Smooth muscle cell (in vitro differentiated cells): ENCODE data around the gene SLC7A6OS. TPM values are rescaled to one million over a fixed set of nuclear protein-coding genes. Genes with fewer than 3 reads are reported as not detected.

Source experiments
- DNase-seq: peaks from one replicate; lab custom pipeline; 2025; ENCODE audit not compliant: unreplicated experiment; lab: John Stamatoyannopoulos, UW
- H2AFZ ChIP-seq: fragments of 200-600 bp; sonication (generic); 2 replicates; pipeline ENCODE4 v1.6.0; 2016; ENCODE audit warnings: antibody characterized with exemption, low read depth, mild to moderate bottlenecking
- H3F3A ChIP-seq: fragments of 200-600 bp; sonication (generic); 2 replicates; pipeline ENCODE4 v1.6.0; 2017; ENCODE audit warnings: antibody characterized with exemption, low read depth
- H3K27ac ChIP-seq: fragments of 200-600 bp; sonication (generic); 2 replicates; pipeline ENCODE4 v1.5.1; 2016; ENCODE audit warnings: low read depth, mild to moderate bottlenecking
- H3K27me3 ChIP-seq: fragments of 200-600 bp; sonication (generic); 2 replicates; pipeline ENCODE4 v1.6.1; 2016; ENCODE audit warnings: low read depth, mild to moderate bottlenecking
- H3K36me3 ChIP-seq: fragments of 200-600 bp; sonication (generic); 2 replicates; pipeline ENCODE4 v1.5.1; 2016; ENCODE audit warnings: low read depth
- H3K4me1 ChIP-seq: fragments of 200-600 bp; sonication (generic); 2 replicates; pipeline ENCODE4 v1.5.1; 2016; ENCODE audit warnings: low read depth
- H3K4me2 ChIP-seq: fragments of 200-600 bp; sonication (generic); 2 replicates; pipeline ENCODE4 v1.6.0; 2016; ENCODE audit warnings: mild to moderate bottlenecking
- H3K4me3 ChIP-seq: fragments of 200-600 bp; sonication (generic); 2 replicates; pipeline ENCODE4 v1.5.1; 2016; ENCODE audit warnings: mild to moderate bottlenecking
- H3K79me2 ChIP-seq: fragments of 200-600 bp; sonication (generic); 2 replicates; pipeline ENCODE4 v1.6.0; 2016; ENCODE audit warnings: low read depth, mild to moderate bottlenecking
- H3K9ac ChIP-seq: fragments of 200-600 bp; sonication (generic); 2 replicates; pipeline ENCODE4 v1.6.0; 2016; ENCODE audit warnings: low read depth
- H3K9me3 ChIP-seq: fragments of 200-600 bp; sonication (generic); replicated peaks from 2 replicates; pipeline ENCODE4 v1.5.1; 2016; ENCODE audit warnings: low read depth
- H4K20me1 ChIP-seq: fragments of 200-600 bp; sonication (generic); 2 replicates; pipeline ENCODE4 v1.6.0; 2016; ENCODE audit warnings: low read depth
- WGBS: methylation state at CpG from one replicate; pipeline ENCODE4 v1.1.7; 2016; ENCODE audit warnings: low lambda C conversion rate; 5-methylcytosine and 5-hydroxymethylcytosine counted together
- polyA plus RNA-seq: library from polyadenylated mRNA; unstranded; fragments of >200 nt; fragmentation: Nextera tagmentation; extraction: Ambion mirVana; gene quantifications from 2 replicates; pipeline ENCODE4 v1.2.1, GENCODE V29; 2016
- total RNA-seq: library from RNA; depleted of rRNA; stranded (reverse); fragments of >200 nt; gene quantifications from 2 replicates; pipeline ENCODE4 v1.2.3, GENCODE V29; 2014
- TF ChIP-seq, protein P1 (sequence below): fragments of 200-600 bp; sonication (generic); IDR thresholded peaks from 2 replicates; pipeline ENCODE4 v1.5.1; 2017; ENCODE audit warnings: borderline replicate concordance, mild to moderate bottlenecking, antibody characterized with exemption; ENCODE audit not compliant: insufficient read depth, poor library complexity, severe bottlenecking

The SLC7A6OS gene
- total and polyA plus RNA-seq, 2 experiments from 2014 or later, result 9.6 to 13.9 TPM

- Histone ChIP-seq H3K27me3 (no peaks in the 10 kb centered on the region), H3K9me3 (no peaks in the 10 kb centered on the region)
- 97% methylated on average over 11 of the region's 11 CpGs for WGBS
Observed at GRCh38 chr16:68357923-68358322, 47.2 kb upstream of the SLC7A6OS start.

DNA sequence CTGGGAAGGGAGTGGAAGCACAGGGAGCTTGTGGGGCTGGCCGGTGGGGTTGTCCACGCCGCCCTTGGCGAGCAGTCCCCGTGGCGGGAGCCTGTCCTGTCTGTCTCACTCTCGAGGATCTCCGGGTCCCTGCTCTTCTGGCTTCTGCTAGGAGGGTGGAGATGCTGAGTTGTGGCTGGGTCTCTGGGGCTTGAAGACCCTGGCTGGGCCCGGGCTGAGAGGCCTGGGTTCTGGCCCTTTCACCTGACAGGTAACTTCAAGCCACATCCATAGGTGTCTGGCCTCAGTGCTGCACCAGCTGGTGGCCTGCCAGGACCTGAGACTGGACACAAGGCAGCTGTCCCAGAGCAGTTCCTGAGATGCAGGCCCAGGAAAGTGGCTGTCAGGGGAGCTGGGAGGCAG lies 46.8 kb upstream of the SLC7A6OS start:
- Histone ChIP-seq H3K79me2 (no peaks in the 10 kb centered on the region), H3K27ac (no peak overlapping the region), H3K9me3 (no peaks in the 10 kb centered on the region), H3K4me1 (no peaks in the 10 kb centered on the region), H3K9ac (no peak overlapping the region), H2AFZ (no peak overlapping the region), H4K20me1 (no peaks in the 10 kb centered on the region), H3K36me3 (no peaks in the 10 kb centered on the region), H3K4me2 (no peak overlapping the region), H3F3A (no peaks in the 10 kb centered on the region), H3K4me3 (no peak overlapping the region), H3K27me3 (no peaks in the 10 kb centered on the region)
- TF ChIP-seq, protein P1, sequence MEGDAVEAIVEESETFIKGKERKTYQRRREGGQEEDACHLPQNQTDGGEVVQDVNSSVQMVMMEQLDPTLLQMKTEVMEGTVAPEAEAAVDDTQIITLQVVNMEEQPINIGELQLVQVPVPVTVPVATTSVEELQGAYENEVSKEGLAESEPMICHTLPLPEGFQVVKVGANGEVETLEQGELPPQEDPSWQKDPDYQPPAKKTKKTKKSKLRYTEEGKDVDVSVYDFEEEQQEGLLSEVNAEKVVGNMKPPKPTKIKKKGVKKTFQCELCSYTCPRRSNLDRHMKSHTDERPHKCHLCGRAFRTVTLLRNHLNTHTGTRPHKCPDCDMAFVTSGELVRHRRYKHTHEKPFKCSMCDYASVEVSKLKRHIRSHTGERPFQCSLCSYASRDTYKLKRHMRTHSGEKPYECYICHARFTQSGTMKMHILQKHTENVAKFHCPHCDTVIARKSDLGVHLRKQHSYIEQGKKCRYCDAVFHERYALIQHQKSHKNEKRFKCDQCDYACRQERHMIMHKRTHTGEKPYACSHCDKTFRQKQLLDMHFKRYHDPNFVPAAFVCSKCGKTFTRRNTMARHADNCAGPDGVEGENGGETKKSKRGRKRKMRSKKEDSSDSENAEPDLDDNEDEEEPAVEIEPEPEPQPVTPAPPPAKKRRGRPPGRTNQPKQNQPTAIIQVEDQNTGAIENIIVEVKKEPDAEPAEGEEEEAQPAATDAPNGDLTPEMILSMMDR, result no peak
- 97% methylated on average over 9 of the region's 9 CpGs for WGBS
- DNase-seq, result no peak

More at GRCh38 chr16:68357923-68358322, 47.2 kb upstream of the SLC7A6OS start:
- no peaks in the 10 kb centered on the region for H3K79me2 ChIP-seq
- H3K9ac ChIP-seq, result no peak overlapping the region
- H3K4me2 ChIP-seq, result no peak overlapping the region
- H2AFZ ChIP-seq, result no peak overlapping the region
- no peak for DNase-seq
- no peaks in the 10 kb centered on the region for H3K36me3 ChIP-seq
- H3K4me1 ChIP-seq, result no peaks in the 10 kb centered on the region
- no peaks in the 10 kb centered on the region for H4K20me1 ChIP-seq
- TF ChIP-seq, protein P1, result no peak
- H3K4me3 ChIP-seq, result no peak overlapping the region
- no peaks in the 10 kb centered on the region for H3F3A ChIP-seq
- H3K27ac ChIP-seq, result no peak overlapping the region

DNA sequence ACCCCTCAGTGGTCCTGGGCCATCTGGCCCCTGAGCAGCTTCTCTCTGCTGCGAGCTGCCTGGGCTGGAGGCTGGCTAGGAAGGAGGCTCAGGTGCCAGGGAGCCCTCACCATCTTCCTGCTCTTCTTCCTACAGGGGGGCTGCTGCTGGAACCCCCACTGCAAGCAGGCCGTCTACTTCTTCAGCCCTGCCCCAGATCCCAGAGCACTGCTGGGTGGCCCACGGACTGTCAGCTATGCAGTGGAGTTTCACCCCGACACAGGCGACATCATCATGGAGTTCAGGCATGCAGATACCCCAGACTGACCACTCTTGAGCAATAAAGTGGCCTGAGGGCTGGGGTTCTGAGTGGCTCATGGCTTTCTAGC lies 46.2 kb upstream of the SLC7A6OS start:
- WGBS, result 88% methylated on average over 5 of the region's 5 CpGs
- H3K27me3 ChIP-seq, result no peaks in the 10 kb centered on the region
- no peak overlapping the region for H3K4me2 ChIP-seq
- no peaks in the 10 kb centered on the region for H3K36me3 ChIP-seq
- H3F3A ChIP-seq, result no peaks in the 10 kb centered on the region
- no peak overlapping the region for H3K27ac ChIP-seq
- no peak overlapping the region for H2AFZ ChIP-seq
- no peak overlapping the region for H3K9ac ChIP-seq
- no peak overlapping the region for H3K4me3 ChIP-seq
- no peak for DNase-seq
- TF ChIP-seq, protein P1, result no peak
- no peaks in the 10 kb centered on the region for H4K20me1 ChIP-seq
- no peaks in the 10 kb centered on the region for H3K4me1 ChIP-seq
- H3K9me3 ChIP-seq, result no peaks in the 10 kb centered on the region
- H3K79me2 ChIP-seq, result no peaks in the 10 kb centered on the region

- H4K20me1 ChIP-seq, result no peaks in the 10 kb centered on the region
- no peak overlapping the region for H2AFZ ChIP-seq
- H3K79me2 ChIP-seq, result no peaks in the 10 kb centered on the region
- WGBS, result 98% methylated on average over 28 of the region's 28 CpGs
- no peak overlapping the region for H3K27ac ChIP-seq
- H3K36me3 ChIP-seq, result no peaks in the 10 kb centered on the region
- H3K9me3 ChIP-seq, result no peaks in the 10 kb centered on the region
- no peaks in the 10 kb centered on the region for H3K27me3 ChIP-seq
- H3K4me1 ChIP-seq, result no peaks in the 10 kb centered on the region
- no peak overlapping the region for H3K4me2 ChIP-seq
- TF ChIP-seq, protein P1, result no peak
- H3K4me3 ChIP-seq, result no peak overlapping the region
- no peak overlapping the region for H3K9ac ChIP-seq
- H3F3A ChIP-seq, result no peaks in the 10 kb centered on the region
- DNase-seq, result no peak
Observed at GRCh38 chr16:68356249-68356918, 45.6 kb upstream of the SLC7A6OS start.
